ENCODE results near the gene ESRRG. TPM values are rescaled to one million over a fixed set of nuclear protein-coding genes. Genes with fewer than 3 reads are reported as not detected.

ESRRG gene
- total and polyA plus RNA-seq, 2 experiments from 2014 or later, result 1.2 to 1.7 TPM

GRCh38 chr1:216462066-216462775, 261.0 kb downstream of the ESRRG start (continued):
- no peak for TF ChIP-seq ZNF462 (CRISPR knock-in tag; IDR thresholded peaks at IDR 0.05)

DNA sequence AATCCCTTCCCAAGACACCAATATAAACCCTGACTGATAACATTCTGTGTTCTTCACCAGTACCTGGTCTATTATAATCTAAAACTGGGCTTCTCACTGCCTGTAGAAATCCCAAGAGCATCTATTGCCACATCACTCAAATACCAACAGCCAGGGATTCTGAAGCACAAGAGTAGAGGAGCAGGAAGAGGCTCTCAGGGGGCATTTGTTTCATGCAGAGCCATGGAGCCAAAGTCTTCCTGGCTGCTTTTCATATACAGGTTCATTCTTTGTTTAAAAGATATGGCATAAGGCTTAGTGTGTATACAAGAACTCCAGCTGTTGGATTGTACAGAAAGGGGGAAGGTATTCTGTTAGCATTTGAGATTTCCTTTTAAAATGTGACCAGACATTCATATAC, 261.8 kb downstream of the ESRRG start:
- no peak overlapping the region for H3K27ac Mint-ChIP-seq
- H3K27ac ChIP-seq (ENCODE audit: low read depth), result no peak overlapping the region
- no peak for ATAC-seq
- TF ChIP-seq ZNF462 (CRISPR knock-in tag; IDR thresholded peaks at IDR 0.05), result no peak
- no peak for TF ChIP-seq POLR2AphosphoS5 (IDR thresholded peaks at IDR 0.05; ENCODE audit: low read depth)
- no peak for TF ChIP-seq JUNB (IDR thresholded peaks at IDR 0.05; ENCODE audit: unreplicated experiment)
- no peak for TF ChIP-seq NANOG (IDR thresholded peaks at IDR 0.05; ENCODE audit: borderline replicate concordance)
- TF ChIP-seq ZNF114 (CRISPR knock-in tag; IDR thresholded peaks at IDR 0.05), result no peak
- TF ChIP-seq STAT1 (IDR thresholded peaks at IDR 0.05; ENCODE audit: unreplicated experiment), result no peak

More for the DNA sequence above, 261.8 kb downstream of the ESRRG start:
- peak; percentile 5 for DNase-seq (ENCODE audit: low spot score)
- Histone ChIP-seq H4K20me1 (replicated peaks; ENCODE audit: insufficient read depth) (no peaks in the 10 kb centered on the region), H3K4me2 (no peak overlapping the region), H3K36me3 (ENCODE audit: insufficient read depth) (no peaks in the 10 kb centered on the region), H3K79me2 (replicated peaks; ENCODE audit: insufficient read depth) (no peaks in the 10 kb centered on the region), H2AFZ (no peak overlapping the region), H3F3A (replicated peaks; ENCODE audit: low read depth) (no peaks in the 10 kb centered on the region), H3K27me3 (ENCODE audit: insufficient read depth) (no peaks in the 10 kb centered on the region), H3K4me3 (no peak overlapping the region), H3K9me2 (ENCODE audit: insufficient read depth) (no peaks in the 10 kb centered on the region), H3K4me1 (ENCODE audit: insufficient read depth) (no peaks in the 10 kb centered on the region; the same call in 1 of the 2 replicates)
- Mint-ChIP-seq H3K4me3 (no peak overlapping the region), H3K4me1 (peaks cover 29% of the 10 kb centered on the region), H3K36me3 (ENCODE audit: low read depth) (no peaks in the 10 kb centered on the region), H3K27me3 (ENCODE audit: insufficient read depth, low read depth, poor library complexity) (peaks cover 8% of the 10 kb centered on the region), H3K9me3 (no peaks in the 10 kb centered on the region)

All from GM23338 (cell line).